Esophagus squamous epithelium (tissue), 4 donors: ENCODE measurements around the gene GLDN.

Experiments used
- CTCF ChIP-seq, 6 experiments: fragments of 450-650 bp in 4 of 6; fragments of 200-600 bp in 2 of 6; sonication (generic) in 2 of 6; IDR thresholded peaks; one replicate each; pipeline ENCODE4 v1.5.1; 2016 to 2019; ENCODE audit warnings: antibody characterized with exemption in 6 of 6, mild to moderate bottlenecking in 4 of 6, moderate library complexity in 4 of 6
- POLR2A ChIP-seq, 4 donors: fragments of 450-650 bp; IDR thresholded peaks; one replicate each; pipeline ENCODE4 v1.6.1; 2017; ENCODE audit warnings: antibody characterized with exemption in 4 of 4, mild to moderate bottlenecking in 4 of 4, moderate library complexity in 3 of 4

- TF ChIP-seq POLR2A (IDR thresholded peaks at IDR 0.05), result no peak
- no peak for TF ChIP-seq CTCF (IDR thresholded peaks at IDR 0.05)
These were observed 44.6 kb downstream of the GLDN start for GRCh38 chr15:51386029-51386428.
